HG02884 (cell line): ENCODE data around the gene DPH7.
"Not testable (repeated sequence)": the region's sequence is repeated elsewhere in the genome, so short reads cannot be mapped to it uniquely, and the experiment has no call there.

ENCODE experiments used
- ATAC-seq: cut with Tn5 transposase; IDR thresholded peaks from one replicate; pipeline ENCODE4 v1.9.1; 2021; ENCODE audit warnings: mild to moderate bottlenecking, moderate library complexity; ENCODE audit not compliant: unreplicated experiment

DPH7 gene

GRCh38 chr9:137606734-137607138, 28.0 kb upstream of the DPH7 start:
- ATAC-seq = no peak

- peak; percentile 27 for ATAC-seq
Measured at GRCh38 chr9:137606005-137606621, 27.4 kb upstream of the DPH7 start.

- ATAC-seq = peak; percentile 63
Measured at GRCh38 chr9:137605121-137606004, 26.6 kb upstream of the DPH7 start, which contains the start of gene ARRDC1. Gene ARRDC1, plus strand, starts transcription at chr9:137605686. Its CDS starts 32 bp downstream, at chr9:137605718.

GRCh38 chr9:137604345-137605086, 25.8 kb upstream of the DPH7 start:
- ATAC-seq = no peak

GRCh38 chr9:137603879-137604278, 25.2 kb upstream of the DPH7 start:
- ATAC-seq = no peak

GRCh38 chr9:137602661-137603060, 23.9 kb upstream of the DPH7 start:
- ATAC-seq = no peak

GRCh38 chr9:137598943-137599342, 20.2 kb upstream of the DPH7 start:
- ATAC-seq = no peak

- not testable (repeated sequence) for ATAC-seq
Measured at GRCh38 chr9:137596577-137596976, 17.9 kb upstream of the DPH7 start.

GRCh38 chr9:137593176-137593575, 14.5 kb upstream of the DPH7 start:
- ATAC-seq = no peak

GRCh38 chr9:137592767-137593166, 14.0 kb upstream of the DPH7 start:
- no peak for ATAC-seq

- peak; percentile 88 for ATAC-seq
Measured at GRCh38 chr9:137590469-137591383, 12.0 kb upstream of the DPH7 start, which contains the start of gene ZMYND19. Gene ZMYND19, minus strand, starts transcription at chr9:137590512. Its CDS starts 249 bp downstream, at chr9:137590263.

- ATAC-seq = no peak
Measured at GRCh38 chr9:137590123-137590468, 11.4 kb upstream of the DPH7 start.

GRCh38 chr9:137589441-137590122, 10.9 kb upstream of the DPH7 start:
- ATAC-seq = peak; percentile 12

- ATAC-seq = no peak
Measured at GRCh38 chr9:137588891-137589290, 10.2 kb upstream of the DPH7 start.

GRCh38 chr9:137588311-137588710, 9.6 kb upstream of the DPH7 start:
- ATAC-seq = no peak

GRCh38 chr9:137586854-137587253, 8.1 kb upstream of the DPH7 start:
- ATAC-seq = no peak

GRCh38 chr9:137583957-137584356, 5.2 kb upstream of the DPH7 start:
- no peak for ATAC-seq

- ATAC-seq = no peak
Measured at GRCh38 chr9:137583347-137583746, 4.6 kb upstream of the DPH7 start.

- no peak for ATAC-seq
Measured at GRCh38 chr9:137582286-137582860, 3.6 kb upstream of the DPH7 start.
